Neuron (in vitro differentiated cells): ENCODE results near the gene AREG.

Source experiments
- H2AFZ ChIP-seq: one replicate; pipeline ENCODE4 v1.6.1; 2013; ENCODE audit warnings: low read depth, mild to moderate bottlenecking, inconsistent platforms, low read length, moderate library complexity
- H3K27me3 ChIP-seq: one replicate; pipeline ENCODE4 v1.6.1; 2013; ENCODE audit warnings: low read length; ENCODE audit not compliant: insufficient read depth
- H3K36me3 ChIP-seq: one replicate; pipeline ENCODE4 v1.6.1; 2013; ENCODE audit warnings: low read length; ENCODE audit not compliant: insufficient read depth
- H3K4me1 ChIP-seq: one replicate; pipeline ENCODE4 v1.6.1; 2013; ENCODE audit warnings: low read length; ENCODE audit not compliant: insufficient read depth
- H3K4me3 ChIP-seq: 2 replicates; pipeline ENCODE4 v1.5.1; 2013; ENCODE audit warnings: mild to moderate bottlenecking, low read length, moderate library complexity
- H3K9me3 ChIP-seq: one replicate; pipeline ENCODE4 v1.6.1; 2013; ENCODE audit warnings: low read length

The AREG gene

DNA sequence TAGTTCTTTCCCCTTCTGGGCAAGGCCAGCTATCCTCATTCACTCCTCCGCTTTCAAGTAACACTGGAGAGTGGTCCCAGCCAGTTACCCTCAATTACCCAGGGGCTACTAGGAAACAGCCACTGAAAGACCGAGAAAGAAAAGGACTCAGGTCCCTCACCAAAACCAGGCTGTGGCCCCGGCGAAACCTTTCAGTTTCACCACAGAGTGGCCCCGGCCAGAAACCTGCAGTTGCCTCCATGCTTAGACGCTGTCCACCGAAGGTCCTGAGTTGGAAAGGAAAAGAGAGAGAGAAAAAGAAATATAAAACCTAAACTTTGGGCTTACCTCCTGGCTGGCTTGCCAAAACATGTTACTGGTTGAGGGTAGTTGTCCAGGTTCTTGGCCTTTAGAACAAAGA lies 5.0 kb upstream of the AREG start:
- Histone ChIP-seq H3K9me3 (no peaks in the 10 kb centered on the region), H3K36me3 (no peaks in the 10 kb centered on the region), H3K27me3 (peaks cover 12% of the 10 kb centered on the region), H2AFZ (no peak overlapping the region), H3K4me3 (no peak overlapping the region), H3K4me1 (no peaks in the 10 kb centered on the region)

DNA sequence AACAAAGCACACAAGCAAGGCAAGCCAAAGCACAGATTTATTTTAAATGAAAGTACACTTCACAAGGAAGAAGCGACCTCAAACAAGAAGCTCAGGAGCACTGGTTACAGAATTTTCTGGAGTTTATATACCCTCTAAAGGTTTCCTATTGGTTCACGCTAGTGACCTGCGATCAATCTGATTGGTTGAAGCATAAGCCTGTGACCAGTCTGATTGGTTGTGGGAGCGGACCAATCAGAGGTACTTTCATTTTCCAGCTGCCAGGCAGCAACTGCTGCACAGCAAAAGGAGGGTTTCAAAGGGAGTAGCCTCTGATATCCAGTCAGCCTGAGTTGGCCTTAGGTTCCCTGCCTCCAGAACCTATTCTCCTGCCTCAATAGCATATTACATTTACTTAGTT lies 4.6 kb upstream of the AREG start:
- Histone ChIP-seq H3K9me3 (no peaks in the 10 kb centered on the region), H3K36me3 (no peaks in the 10 kb centered on the region), H3K4me1 (no peaks in the 10 kb centered on the region), H2AFZ (no peak overlapping the region), H3K4me3 (no peak overlapping the region), H3K27me3 (peaks cover 16% of the 10 kb centered on the region)

DNA sequence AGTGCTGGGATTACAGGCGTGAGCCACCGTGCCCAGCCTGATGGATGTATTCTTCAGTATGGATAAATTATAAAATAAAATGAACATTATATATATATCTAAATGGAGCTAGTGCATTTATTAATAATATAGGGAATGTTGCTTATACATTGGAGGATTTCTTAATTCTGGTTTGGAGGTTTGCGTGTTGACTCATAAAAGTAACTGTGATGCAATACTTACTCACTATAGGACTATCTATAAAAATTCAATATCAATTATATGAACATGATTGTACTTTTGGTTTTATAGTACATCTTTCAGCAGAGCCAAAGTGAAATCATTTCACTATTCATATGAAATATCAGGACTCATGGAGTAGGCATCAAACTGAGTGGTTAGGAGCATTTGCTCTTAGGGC lies 3.2 kb upstream of the AREG start:
- H3K9me3 ChIP-seq, result no peaks in the 10 kb centered on the region
- H3K4me3 ChIP-seq, result no peak overlapping the region

DNA sequence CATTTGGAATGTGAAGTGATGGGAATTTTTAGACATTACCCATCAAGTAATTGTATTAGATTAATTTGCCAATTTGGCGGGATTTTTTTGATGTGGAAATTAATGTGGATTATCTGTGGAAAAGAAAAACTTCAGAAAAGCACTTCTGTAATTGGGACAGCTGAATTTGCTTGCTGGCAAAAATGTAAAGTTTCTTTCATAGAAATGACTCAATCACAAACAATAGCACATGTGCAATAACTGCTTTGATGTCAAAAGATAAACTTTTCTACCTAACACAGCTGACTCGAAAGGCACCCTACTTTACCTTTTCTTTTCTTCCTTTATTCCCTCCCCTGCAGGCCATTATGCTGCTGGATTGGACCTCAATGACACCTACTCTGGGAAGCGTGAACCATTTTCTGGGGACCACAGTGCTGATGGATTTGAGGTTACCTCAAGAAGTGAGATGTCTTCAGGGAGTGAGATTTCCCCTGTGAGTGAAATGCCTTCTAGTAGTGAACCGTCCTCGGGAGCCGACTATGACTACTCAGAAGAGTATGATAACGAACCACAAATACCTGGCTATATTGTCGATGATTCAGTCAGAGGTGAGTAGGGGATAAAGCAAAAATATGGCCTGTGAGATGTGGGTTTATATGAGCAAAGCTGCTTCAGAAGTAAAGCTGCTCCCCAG lies 1.4 kb downstream of the AREG start:
- H3K9me3 ChIP-seq, result no peaks in the 10 kb centered on the region
- H3K36me3 ChIP-seq, result no peaks in the 10 kb centered on the region
- H3K27me3 ChIP-seq, result peaks cover 33% of the 10 kb centered on the region
- H2AFZ ChIP-seq, result no peak overlapping the region
- H3K4me1 ChIP-seq, result no peaks in the 10 kb centered on the region
- H3K4me3 ChIP-seq, result no peak overlapping the region

More for the DNA sequence above, 3.2 kb upstream of the AREG start:
- Histone ChIP-seq H3K27me3 (peaks cover 27% of the 10 kb centered on the region), H2AFZ (no peak overlapping the region), H3K36me3 (no peaks in the 10 kb centered on the region), H3K4me1 (no peaks in the 10 kb centered on the region)

DNA sequence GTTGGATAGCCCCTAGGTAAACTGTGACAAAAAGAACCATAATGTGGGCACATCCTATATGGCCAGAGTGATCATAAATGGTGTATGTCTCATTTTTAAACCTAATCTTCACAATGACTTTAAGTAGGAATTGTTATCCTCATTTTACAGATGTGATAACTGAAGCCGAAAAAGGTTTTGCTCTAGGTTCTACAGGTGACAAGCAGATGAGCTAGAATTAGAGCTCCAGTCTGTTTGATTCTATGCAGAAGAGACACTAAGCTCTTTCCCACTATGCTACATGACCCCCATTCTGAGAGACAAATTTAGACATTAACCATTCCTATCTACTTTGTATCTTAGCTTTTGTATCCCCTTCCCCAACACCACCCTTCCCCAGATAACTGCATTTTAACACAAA lies 2.0 kb downstream of the AREG start:
- H3K4me1 ChIP-seq, result no peaks in the 10 kb centered on the region
- H3K4me3 ChIP-seq, result no peak overlapping the region
- no peaks in the 10 kb centered on the region for H3K36me3 ChIP-seq
- H2AFZ ChIP-seq, result no peak overlapping the region
- no peaks in the 10 kb centered on the region for H3K9me3 ChIP-seq
- peaks cover 33% of the 10 kb centered on the region for H3K27me3 ChIP-seq

DNA sequence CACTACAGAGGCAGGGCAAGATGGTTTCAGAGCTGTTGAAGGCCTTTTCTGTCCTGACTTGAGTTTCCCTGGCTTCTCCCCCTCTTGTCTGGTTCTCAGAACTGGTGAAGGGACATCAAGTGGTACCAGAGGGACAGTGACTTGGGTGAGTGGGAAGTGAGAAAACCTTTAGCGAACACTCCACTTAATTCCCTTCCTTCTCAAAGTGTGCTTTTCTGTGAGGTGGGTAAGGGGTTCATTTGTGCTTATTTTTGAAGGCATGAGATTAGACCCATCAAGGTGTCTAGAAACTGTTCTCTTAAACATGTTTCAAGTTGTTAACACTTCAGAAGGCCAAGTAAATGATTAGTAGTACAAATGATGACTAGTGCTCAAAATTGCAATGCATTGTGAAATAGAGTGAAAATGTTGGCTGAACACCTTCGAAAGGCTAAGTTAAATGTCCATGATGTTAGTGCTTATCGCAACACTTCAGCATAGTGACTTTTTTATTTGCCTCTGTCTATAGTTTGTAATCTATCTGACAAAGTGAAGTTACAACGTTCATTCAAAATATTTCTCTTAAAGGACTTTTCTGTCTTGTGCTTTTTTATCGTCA lies 2.8 kb downstream of the AREG start:
- Histone ChIP-seq H3K4me3 (no peak overlapping the region), H2AFZ (no peak overlapping the region), H3K36me3 (no peaks in the 10 kb centered on the region), H3K9me3 (no peaks in the 10 kb centered on the region), H3K27me3 (peaks cover 33% of the 10 kb centered on the region), H3K4me1 (no peaks in the 10 kb centered on the region)

DNA sequence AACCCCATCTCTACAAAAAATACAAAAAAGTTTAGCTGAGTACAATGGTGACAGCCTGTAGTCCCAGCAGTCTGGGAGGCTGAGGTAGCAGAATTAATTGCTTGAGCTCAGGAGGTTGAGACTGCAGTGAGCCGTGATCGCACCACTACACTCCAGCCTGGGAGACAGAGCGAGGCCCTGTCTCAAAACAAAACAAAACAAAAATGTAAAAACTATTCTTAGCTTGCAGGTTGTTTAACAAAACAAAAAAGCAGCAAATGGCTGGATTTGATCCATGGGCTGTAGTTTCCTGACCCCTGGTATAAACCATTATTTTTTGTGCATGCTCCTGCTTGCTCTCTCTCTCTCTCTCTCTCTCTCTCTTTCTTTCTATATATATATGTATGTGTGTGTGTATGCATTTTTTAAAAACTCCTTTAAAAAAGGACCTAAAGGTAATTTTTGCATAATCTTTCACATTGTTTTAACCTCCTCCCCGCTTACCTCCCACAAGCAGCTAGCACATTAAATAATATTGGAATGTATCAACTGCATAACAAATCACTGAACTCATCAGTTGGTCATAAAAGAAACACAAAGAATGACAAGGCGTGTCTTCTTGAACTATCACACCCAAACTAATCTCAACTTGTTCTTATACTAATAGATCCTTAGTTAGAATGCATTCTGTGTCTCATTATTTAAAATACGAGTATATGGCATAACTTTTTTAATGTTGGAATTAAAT lies 4.8 kb downstream of the AREG start:
- H3K36me3 ChIP-seq, result no peaks in the 10 kb centered on the region
- H2AFZ ChIP-seq, result no peak overlapping the region
- H3K4me3 ChIP-seq, result no peak overlapping the region
- peaks cover 23% of the 10 kb centered on the region for H3K27me3 ChIP-seq
- no peaks in the 10 kb centered on the region for H3K9me3 ChIP-seq
- no peaks in the 10 kb centered on the region for H3K4me1 ChIP-seq

DNA sequence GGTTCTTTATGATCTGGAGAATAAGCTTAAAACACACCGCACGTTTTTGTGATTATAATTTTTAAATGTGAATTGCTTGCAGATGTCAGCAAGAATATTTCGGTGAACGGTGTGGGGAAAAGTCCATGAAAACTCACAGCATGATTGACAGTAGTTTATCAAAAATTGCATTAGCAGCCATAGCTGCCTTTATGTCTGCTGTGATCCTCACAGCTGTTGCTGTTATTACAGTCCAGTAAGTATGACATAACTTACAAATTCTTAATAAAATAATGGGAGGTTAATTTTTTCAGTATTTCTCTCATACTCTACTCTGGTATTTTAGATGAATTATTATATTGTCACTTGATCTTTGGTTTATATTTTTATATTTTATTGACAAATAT lies 5.4 kb downstream of the AREG start:
- Histone ChIP-seq H2AFZ (no peak overlapping the region), H3K27me3 (peaks cover 18% of the 10 kb centered on the region), H3K4me1 (no peaks in the 10 kb centered on the region), H3K9me3 (no peaks in the 10 kb centered on the region), H3K36me3 (no peaks in the 10 kb centered on the region), H3K4me3 (no peak overlapping the region)

DNA sequence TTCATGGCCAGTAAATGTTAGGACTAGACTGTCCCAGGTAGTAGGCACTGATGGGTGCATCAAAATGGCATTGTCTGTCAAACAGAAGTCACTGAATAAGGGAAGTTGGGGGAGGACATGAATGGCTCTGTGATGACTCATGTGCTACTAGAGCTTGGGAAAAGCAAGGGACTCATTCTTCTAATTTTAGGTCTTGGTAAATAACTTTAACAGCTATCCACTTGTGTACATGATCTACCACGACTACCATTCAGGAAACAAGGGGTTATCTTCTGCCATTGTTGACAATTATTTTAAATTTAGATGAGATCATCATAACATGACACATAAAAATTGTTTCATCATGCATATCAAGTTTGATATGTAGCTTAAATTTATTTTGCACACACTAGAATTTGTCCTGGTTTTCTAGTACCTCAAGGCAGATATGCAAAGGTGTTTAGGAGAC lies 6.3 kb downstream of the AREG start:
- H3K4me3 ChIP-seq, result no peak overlapping the region
- H3K36me3 ChIP-seq, result no peaks in the 10 kb centered on the region
- no peaks in the 10 kb centered on the region for H3K9me3 ChIP-seq
- H3K4me1 ChIP-seq, result no peaks in the 10 kb centered on the region
- no peak overlapping the region for H2AFZ ChIP-seq
- peaks cover 11% of the 10 kb centered on the region for H3K27me3 ChIP-seq

DNA sequence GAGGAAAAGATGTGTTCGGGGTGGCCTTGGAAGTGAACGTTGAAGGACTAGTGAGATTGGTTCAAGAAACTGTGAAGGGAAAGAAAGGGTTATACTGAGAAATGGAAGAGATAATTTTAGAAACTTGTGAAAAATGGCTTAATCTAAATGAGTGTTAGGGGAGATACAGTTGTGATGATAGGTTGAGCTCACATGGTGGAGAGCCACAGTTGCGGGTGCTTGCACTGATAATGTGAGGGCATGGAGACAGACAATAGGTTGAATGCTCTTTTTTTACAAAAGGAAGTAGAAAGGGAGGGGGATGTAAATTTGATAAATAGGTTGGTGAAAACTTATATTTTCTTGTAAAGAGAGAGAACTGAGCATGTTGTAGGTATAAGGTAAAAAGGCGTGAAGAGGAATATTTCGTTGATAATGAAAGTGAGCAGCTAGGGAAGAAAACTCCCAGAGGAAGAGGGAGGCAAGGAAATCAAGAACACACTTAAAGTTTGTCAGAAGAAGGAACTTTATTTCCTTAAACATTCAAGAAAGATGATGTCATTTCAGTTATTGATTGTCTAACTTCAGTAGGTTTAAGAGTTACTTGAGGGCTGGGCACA lies 8.2 kb downstream of the AREG start:
- H3K36me3 ChIP-seq, result no peaks in the 10 kb centered on the region
- H2AFZ ChIP-seq, result no peak overlapping the region
- H3K9me3 ChIP-seq, result no peaks in the 10 kb centered on the region
- no peaks in the 10 kb centered on the region for H3K4me1 ChIP-seq
- no peak overlapping the region for H3K4me3 ChIP-seq
- H3K27me3 ChIP-seq, result no peaks in the 10 kb centered on the region

DNA sequence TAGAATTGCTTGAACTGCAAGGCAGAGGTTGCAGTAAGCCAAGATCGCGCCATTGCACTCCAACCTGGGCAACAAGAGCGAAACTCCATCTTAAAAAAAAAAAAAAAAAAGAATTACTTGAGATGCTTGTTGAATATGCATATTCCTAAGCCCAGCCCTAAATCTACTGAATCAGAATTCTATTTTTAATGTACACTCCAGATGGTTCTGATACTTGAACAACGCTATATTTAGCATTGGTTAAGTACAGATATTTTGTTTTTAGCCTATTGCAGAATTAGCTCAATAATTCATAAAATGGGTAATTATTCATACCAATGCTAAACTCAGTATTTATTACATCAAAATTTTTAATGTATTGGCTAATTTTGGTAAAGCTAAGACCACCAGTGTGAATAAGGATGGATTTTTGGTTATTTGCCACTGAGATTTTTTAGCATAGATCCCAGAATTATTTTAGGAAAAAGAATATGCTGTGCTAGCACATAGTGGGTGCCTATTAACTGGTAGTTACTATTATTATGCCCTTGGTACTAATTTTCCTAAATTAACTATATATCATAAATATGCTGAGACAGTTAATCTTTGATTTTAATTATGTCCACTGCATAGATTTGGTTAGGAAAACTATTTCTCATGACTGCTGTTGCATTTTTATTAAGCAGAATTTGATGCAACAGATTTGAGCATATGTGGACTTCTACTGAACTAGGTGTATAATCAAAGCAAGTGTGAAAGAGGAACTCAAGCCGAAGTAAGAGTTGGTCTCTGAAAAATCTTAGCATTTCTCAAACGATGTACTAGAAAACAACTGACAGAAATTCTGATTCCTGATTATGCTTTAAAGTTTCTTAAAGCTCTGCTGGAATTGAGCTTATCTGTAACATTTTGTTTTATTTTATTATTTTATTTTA lies 9.2 kb downstream of the AREG start:
- Histone ChIP-seq H3K36me3 (no peaks in the 10 kb centered on the region), H3K4me3 (no peak overlapping the region), H3K27me3 (no peaks in the 10 kb centered on the region), H2AFZ (no peak overlapping the region), H3K9me3 (no peaks in the 10 kb centered on the region), H3K4me1 (no peaks in the 10 kb centered on the region)

DNA sequence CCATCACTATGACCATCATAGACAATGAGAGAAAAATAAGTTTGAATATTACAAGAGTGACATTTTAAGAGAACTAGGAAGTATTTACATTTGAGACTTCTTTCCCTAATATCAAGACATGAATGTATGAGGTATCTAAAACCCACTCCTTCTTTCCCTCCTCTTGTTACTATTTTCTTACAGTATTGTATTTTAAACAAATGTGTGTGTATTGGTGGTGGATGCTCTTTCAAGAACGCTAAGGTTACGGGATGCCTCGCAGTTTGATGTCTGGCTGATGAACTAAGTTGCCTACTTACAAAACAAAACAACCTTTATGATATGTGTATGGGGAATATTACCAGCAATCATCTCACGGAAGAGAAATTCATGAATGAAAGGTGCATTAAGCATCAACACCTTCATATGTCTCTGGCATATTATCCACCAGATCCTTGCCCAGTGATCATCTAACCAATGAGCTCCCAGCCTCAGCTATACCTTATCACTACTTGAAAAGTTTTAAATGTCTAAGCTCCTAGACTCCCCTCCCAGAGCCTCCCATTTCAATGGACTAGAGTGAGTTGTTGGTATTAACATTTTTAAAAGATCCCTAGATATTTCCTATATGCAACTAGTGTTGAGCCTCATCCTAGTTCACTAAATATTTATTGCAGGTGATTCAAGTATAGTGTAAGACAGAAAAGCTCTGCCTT lies 10.6 kb downstream of the AREG start:
- Histone ChIP-seq H3K4me3 (no peak overlapping the region), H3K36me3 (no peaks in the 10 kb centered on the region), H3K4me1 (no peaks in the 10 kb centered on the region), H3K9me3 (no peaks in the 10 kb centered on the region), H3K27me3 (no peaks in the 10 kb centered on the region), H2AFZ (no peak overlapping the region)
